HG03135 (cell line): ENCODE results near the gene FALEC.
"Not testable (repeated sequence)": the region's sequence is repeated elsewhere in the genome, so short reads cannot be mapped to it uniquely, and the experiment has no call there.

Source experiments
- ATAC-seq: cut with Tn5 transposase; IDR thresholded peaks from one replicate; pipeline ENCODE4 v1.9.1; 2021; ENCODE audit warnings: mild to moderate bottlenecking, moderate library complexity; ENCODE audit not compliant: unreplicated experiment

The FALEC gene

GRCh38 chr1:150558303-150558704 lies 42.8 kb downstream of the FALEC start:
- ATAC-seq = no peak

- ATAC-seq = no peak
Observed at GRCh38 chr1:150558761-150559655, 43.5 kb downstream of the FALEC start.

GRCh38 chr1:150559656-150560010 lies 44.1 kb downstream of the FALEC start:
- no peak for ATAC-seq

GRCh38 chr1:150560011-150560438 lies 44.5 kb downstream of the FALEC start:
- no peak for ATAC-seq

- ATAC-seq = peak; percentile 35
Observed at GRCh38 chr1:150560576-150561253, 45.2 kb downstream of the FALEC start.

- peak; percentile 6 for ATAC-seq
Observed at GRCh38 chr1:150561254-150561973, 45.9 kb downstream of the FALEC start.

GRCh38 chr1:150561974-150562445 lies 46.5 kb downstream of the FALEC start:
- ATAC-seq = no peak

- peak; percentile 37 for ATAC-seq
Observed at GRCh38 chr1:150562446-150563339, 47.1 kb downstream of the FALEC start.

- ATAC-seq = no peak
Observed at GRCh38 chr1:150563340-150564038, 47.9 kb downstream of the FALEC start.

- ATAC-seq = no peak
Observed at GRCh38 chr1:150564051-150564991, 48.8 kb downstream of the FALEC start.

- not testable (repeated sequence) for ATAC-seq
Observed at GRCh38 chr1:150565240-150565991, 49.9 kb downstream of the FALEC start.

- ATAC-seq = no peak
Observed at GRCh38 chr1:150566589-150567340, 51.2 kb downstream of the FALEC start.

GRCh38 chr1:150567341-150567716 lies 51.8 kb downstream of the FALEC start:
- ATAC-seq = peak; percentile 32

GRCh38 chr1:150567717-150568593 lies 52.4 kb downstream of the FALEC start:
- peak; percentile 12 for ATAC-seq

- ATAC-seq = no peak
Observed at GRCh38 chr1:150568594-150568966, 53.0 kb downstream of the FALEC start.

GRCh38 chr1:150572918-150573647 lies 57.5 kb downstream of the FALEC start:
- no peak for ATAC-seq
